Measurements from ENCODE around the gene PDE5A. TPM values are rescaled to one million over a fixed set of nuclear protein-coding genes. Genes with fewer than 3 reads are reported as not detected.
A peak's percentile ranks its signal among the peaks of the same experiment; 100 is the strongest.

Gene PDE5A
- total and polyA plus RNA-seq, 2 donors from 2014 or later, result 3.9 to 29.4 TPM

DNA sequence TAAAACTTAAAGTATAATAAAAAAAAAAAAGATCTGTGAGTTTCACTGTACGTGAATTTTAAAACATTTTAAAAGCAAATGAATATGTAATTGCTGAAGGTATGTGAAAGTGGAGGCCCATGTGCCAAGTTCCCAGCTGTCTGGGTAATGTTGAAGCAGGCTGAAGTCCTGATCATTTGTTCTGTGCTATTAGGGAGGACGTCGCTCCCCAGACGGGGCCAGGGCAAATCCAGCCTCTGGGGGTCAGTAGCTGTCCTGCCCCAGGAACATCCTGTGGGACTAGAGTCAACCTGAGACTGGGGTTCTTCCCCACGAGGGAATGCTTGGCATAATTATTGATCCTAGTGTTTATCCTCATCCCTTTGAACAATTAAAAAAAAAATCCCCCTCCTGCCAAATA, 48.8 kb downstream of the PDE5A start:
- Histone ChIP-seq H3K9ac (ENCODE audit: low read length in 3 of 3) (no peak overlapping the region), H3K27me3 (ENCODE audit: control insufficient read depth, insufficient read depth, low read length) (no peaks in the 10 kb centered on the region), H3K4me1 (ENCODE audit: control insufficient read depth in 2 of 3, insufficient read depth in 2 of 3, low read depth in 1 of 3, low read length in 3 of 3) (no peaks in the 10 kb centered on the region), H3K36me3 (ENCODE audit: control insufficient read depth in 2 of 3, insufficient read depth in 3 of 3, low read length in 3 of 3) (no peaks in the 10 kb centered on the region), H3K27ac (ENCODE audit: low read depth in 2 of 2, low read length in 2 of 2) (no peak overlapping the region), H3K9me3 (ENCODE audit: control insufficient read depth in 2 of 3, insufficient read depth in 1 of 3, low read length in 3 of 3) (no peaks in the 10 kb centered on the region), H3K4me3 (ENCODE audit: low read length in 3 of 3) (no peak overlapping the region)
- TF ChIP-seq, protein P1, sequence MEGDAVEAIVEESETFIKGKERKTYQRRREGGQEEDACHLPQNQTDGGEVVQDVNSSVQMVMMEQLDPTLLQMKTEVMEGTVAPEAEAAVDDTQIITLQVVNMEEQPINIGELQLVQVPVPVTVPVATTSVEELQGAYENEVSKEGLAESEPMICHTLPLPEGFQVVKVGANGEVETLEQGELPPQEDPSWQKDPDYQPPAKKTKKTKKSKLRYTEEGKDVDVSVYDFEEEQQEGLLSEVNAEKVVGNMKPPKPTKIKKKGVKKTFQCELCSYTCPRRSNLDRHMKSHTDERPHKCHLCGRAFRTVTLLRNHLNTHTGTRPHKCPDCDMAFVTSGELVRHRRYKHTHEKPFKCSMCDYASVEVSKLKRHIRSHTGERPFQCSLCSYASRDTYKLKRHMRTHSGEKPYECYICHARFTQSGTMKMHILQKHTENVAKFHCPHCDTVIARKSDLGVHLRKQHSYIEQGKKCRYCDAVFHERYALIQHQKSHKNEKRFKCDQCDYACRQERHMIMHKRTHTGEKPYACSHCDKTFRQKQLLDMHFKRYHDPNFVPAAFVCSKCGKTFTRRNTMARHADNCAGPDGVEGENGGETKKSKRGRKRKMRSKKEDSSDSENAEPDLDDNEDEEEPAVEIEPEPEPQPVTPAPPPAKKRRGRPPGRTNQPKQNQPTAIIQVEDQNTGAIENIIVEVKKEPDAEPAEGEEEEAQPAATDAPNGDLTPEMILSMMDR (IDR thresholded peaks at IDR 0.05; ENCODE audit: borderline replicate concordance, extremely low read depth, insufficient read depth), result no peak
- DNase-seq, result peak in 1 of 5 donors; percentile 57
- no peak for FAIRE-seq
- intact Hi-C loops (cut with DNase I), result no loop called here

DNA sequence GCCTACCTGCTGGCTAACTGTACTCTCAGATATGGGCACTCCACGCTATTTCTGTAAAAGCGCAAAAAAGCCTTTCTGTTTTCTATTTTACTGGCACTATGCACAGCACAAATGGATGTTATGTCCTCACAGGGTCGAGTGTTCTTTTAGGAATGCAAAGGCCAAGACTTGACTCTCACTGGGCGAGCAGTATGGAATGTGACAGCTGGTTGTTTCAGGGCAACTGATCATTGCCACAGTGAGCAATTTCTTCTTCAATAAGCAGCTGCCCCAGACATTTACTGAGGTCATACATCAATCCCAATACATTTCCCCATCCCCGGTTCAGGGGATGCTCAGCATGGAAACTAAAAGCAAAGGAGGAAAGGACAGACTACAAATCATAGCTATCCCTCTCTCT, 58.2 kb downstream of the PDE5A start:
- FAIRE-seq (no peak), DNase-seq (no peak)
- Histone ChIP-seq H3K4me1 (ENCODE audit: control insufficient read depth in 2 of 3, insufficient read depth in 2 of 3, low read depth in 1 of 3, low read length in 3 of 3) (no peaks in the 10 kb centered on the region), H3K9ac (ENCODE audit: low read length in 3 of 3) (no peak overlapping the region), H3K36me3 (ENCODE audit: control insufficient read depth in 2 of 3, insufficient read depth in 3 of 3, low read length in 3 of 3) (no peaks in the 10 kb centered on the region), H3K4me3 (ENCODE audit: low read length in 3 of 3) (no peak overlapping the region), H3K27ac (ENCODE audit: low read depth in 2 of 2, low read length in 2 of 2) (no peak overlapping the region), H3K27me3 (ENCODE audit: control insufficient read depth, insufficient read depth, low read length) (no peaks in the 10 kb centered on the region), H3K9me3 (ENCODE audit: control insufficient read depth in 2 of 3, insufficient read depth in 1 of 3, low read length in 3 of 3) (no peaks in the 10 kb centered on the region)
- intact Hi-C loops (cut with DNase I), result no loop called here
- TF ChIP-seq, protein P1 (IDR thresholded peaks at IDR 0.05; ENCODE audit: borderline replicate concordance, extremely low read depth, insufficient read depth), result no peak

DNA sequence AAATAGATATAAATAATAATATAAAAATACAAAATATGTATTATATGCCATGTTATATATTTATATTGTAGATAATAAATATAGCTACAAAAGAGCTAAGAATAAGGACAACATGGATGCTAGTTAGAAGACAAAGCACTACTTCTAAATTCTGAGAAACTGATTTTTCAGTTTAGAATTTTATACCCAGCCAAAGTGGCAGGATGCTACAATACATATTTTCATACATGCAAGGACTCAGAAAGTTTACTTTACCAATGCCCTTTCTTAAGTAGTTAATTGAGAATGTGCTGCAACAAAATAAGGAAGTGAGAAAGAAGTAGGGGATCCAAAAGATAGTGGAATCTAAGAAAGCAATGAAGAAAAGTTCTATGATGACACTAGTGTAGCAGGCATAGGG, 64.5 kb downstream of the PDE5A start:
- no peak overlapping the region for H3K4me3 ChIP-seq (ENCODE audit: low read length in 3 of 3)
- no peaks in the 10 kb centered on the region for H3K4me1 ChIP-seq (ENCODE audit: control insufficient read depth in 2 of 3, insufficient read depth in 2 of 3, low read depth in 1 of 3, low read length in 3 of 3)
- DNase-seq (no peak), FAIRE-seq (peak; percentile 59)
- TF ChIP-seq, protein P1 (IDR thresholded peaks at IDR 0.05; ENCODE audit: borderline replicate concordance, extremely low read depth, insufficient read depth), result no peak
- peaks cover 0 to 2% (median 0%) of the 10 kb centered on the region in 3 donors for H3K36me3 ChIP-seq (ENCODE audit: control insufficient read depth in 2 of 3, insufficient read depth in 3 of 3, low read length in 3 of 3)
- intact Hi-C loops (cut with DNase I), result loop anchor here (5.0 kb wide), 1 partner anchor 483 kb away; no protein-coding TSS in a partner anchor
- no peak overlapping the region for H3K27ac ChIP-seq (ENCODE audit: low read depth in 2 of 2, low read length in 2 of 2)
- H3K9ac ChIP-seq (ENCODE audit: low read length in 3 of 3), result no peak overlapping the region
- no peaks in the 10 kb centered on the region for H3K27me3 ChIP-seq (ENCODE audit: control insufficient read depth, insufficient read depth, low read length)
- H3K9me3 ChIP-seq (ENCODE audit: control insufficient read depth in 2 of 3, insufficient read depth in 1 of 3, low read length in 3 of 3), result peaks cover 0 to 13% (median 2%) of the 10 kb centered on the region in 3 donors

Measured in kidney (tissue), 14 donors.